A549 (cell line): ENCODE results near the gene CXCR5. TPM values are rescaled to one million over a fixed set of nuclear protein-coding genes. Genes with fewer than 3 reads are reported as not detected.
A peak's percentile ranks its signal among the peaks of the same experiment; 100 is the strongest.

Experiments
- ATAC-seq, 2 experiments: fragments of 200-7000 bp in 1 of 2; fragments of >200 bp in 1 of 2; cut with Nextera tagmentation in 1 of 2; cut with Tn5 transposase in 1 of 2; 3 replicates each; pipeline versions ENCODE4 v1.8.0 to v1.9.1; 2018 to 2020; ENCODE audit warnings: mild to moderate bottlenecking in 1 of 2, moderate library complexity in 1 of 2
- CTCF ChIA-PET: fragments of 300-600 bp; sonication (Branson Sonifier 250); formaldehyde crosslinking; extraction: SDS; loops from one replicate; lab custom pipeline; 2021; ENCODE audit warnings: antibody characterized with exemption, inconsistent platforms; lab: Yijun Ruan, JAX
- POLR2A ChIA-PET: fragments of 350-600 bp; formaldehyde crosslinking; extraction: SDS; loops from one replicate; lab custom pipeline; 2021; ENCODE audit warnings: antibody characterized with exemption, inconsistent platforms; lab: Yijun Ruan, JAX
- DNase-seq, 2 experiments: peaks; one replicate each; pipeline versions ENCODE4 v3.0.0 to v3.0.0-alpha.2; 2011 to 2016; ENCODE audit warnings: low read depth in 1 of 2, low spot score in 1 of 2
- FAIRE-seq: peaks from 2 replicates; lab custom pipeline; 2011; peaks lifted over from hg19 to GRCh38; lab: Jason Lieb, UNC
- H3K27ac ChIP-seq, 2 experiments: fragments of >200 bp; sonication (Bioruptor Twin); formaldehyde crosslinking; 3 replicates each; pipeline ENCODE4 v1.5.1; 2016 to 2017
- H3K4me1 ChIP-seq: fragments of >200 bp; sonication (Bioruptor Twin); formaldehyde crosslinking; 3 replicates; pipeline ENCODE4 v1.6.1; 2016
- H3K4me2 ChIP-seq: fragments of >200 bp; sonication (Bioruptor Twin); formaldehyde crosslinking; 3 replicates; pipeline ENCODE4 v1.6.1; 2016
- H3K4me3 ChIP-seq: fragments of >200 bp; sonication (Bioruptor Twin); formaldehyde crosslinking; 3 replicates; pipeline ENCODE4 v1.5.1; 2016
- H3K9me3 ChIP-seq: fragments of >200 bp; sonication (Bioruptor Twin); formaldehyde crosslinking; 3 replicates; pipeline ENCODE4 v1.6.1; 2016
- BHLHE40 ChIP-seq: IDR thresholded peaks from 2 replicates; pipeline ENCODE4 v1.6.1; 2012; ENCODE audit warnings: low read depth, low read length, inconsistent platforms
- CHD2 ChIP-seq: fragments of 150-350 bp; IDR thresholded peaks from 2 replicates; pipeline ENCODE4 v1.6.1; 2014; ENCODE audit warnings: low read length; ENCODE audit not compliant: partially characterized antibody
- EHMT2 ChIP-seq: fragments of 200-600 bp; sonication (generic); IDR thresholded peaks from 2 replicates; pipeline ENCODE4 v1.6.1; 2016; ENCODE audit warnings: antibody characterized with exemption, low read depth, mild to moderate bottlenecking, moderate library complexity
- FOSB ChIP-seq: fragments of 250-450 bp; sonication (Bioruptor Pico); IDR thresholded peaks from 2 replicates; pipeline ENCODE4 v1.5.0; 2020; ENCODE audit warnings: mild to moderate bottlenecking, moderate library complexity
- FOSL2 ChIP-seq, 2 experiments: fragments of 450-650 bp in 1 of 2; fragments of >200 bp in 1 of 2; sonication (Bioruptor Twin) in 1 of 2; formaldehyde crosslinking; IDR thresholded peaks; 2 replicates each; pipeline versions ENCODE4 v1.5.0 to v1.6.1; 2016 to 2020; ENCODE audit warnings: mild to moderate bottlenecking in 1 of 2, moderate library complexity in 1 of 2
- HDAC2 ChIP-seq: fragments of 200-600 bp; sonication (generic); IDR thresholded peaks from 2 replicates; pipeline ENCODE4 v1.6.1; 2016
- HEYL ChIP-seq: fragments of 250-450 bp; sonication (Bioruptor Pico); IDR thresholded peaks from 2 replicates; pipeline ENCODE4 v1.8.0; 2021; ENCODE audit warnings: mild to moderate bottlenecking, moderate library complexity
- HOXA7 ChIP-seq: fragments of 250-450 bp; sonication (Bioruptor Pico); IDR thresholded peaks from 2 replicates; pipeline ENCODE4 v1.5.0; 2020; ENCODE audit warnings: mild to moderate bottlenecking, moderate library complexity
- HOXB5 ChIP-seq: fragments of 250-450 bp; sonication (Bioruptor Pico); IDR thresholded peaks from 2 replicates; pipeline ENCODE4 v1.5.0; 2020; ENCODE audit warnings: mild to moderate bottlenecking, moderate library complexity
- KDM1A ChIP-seq: fragments of 200-600 bp; sonication (generic); IDR thresholded peaks from 2 replicates; pipeline ENCODE4 v1.6.1; 2016; ENCODE audit warnings: low read depth, mild to moderate bottlenecking
- MAFK ChIP-seq: fragments of 450-650 bp; IDR thresholded peaks from 2 replicates; pipeline ENCODE4 v1.6.1; 2014; ENCODE audit not compliant: partially characterized antibody
- MAZ ChIP-seq: fragments of 150-350 bp; IDR thresholded peaks from 2 replicates; pipeline ENCODE4 v1.6.1; 2014; ENCODE audit warnings: antibody characterized with exemption, low read depth, low read length, borderline replicate concordance
- NFE2L2 ChIP-seq: fragments of 150-350 bp; conservative IDR thresholded peaks from 2 replicates; pipeline ENCODE4 v1.6.1; 2014; ENCODE audit warnings: low read length
- NPAS2 ChIP-seq: fragments of 250-450 bp; sonication (Bioruptor Pico); IDR thresholded peaks from 2 replicates; pipeline ENCODE4 v1.8.0; 2022; ENCODE audit warnings: mild to moderate bottlenecking, moderate library complexity, borderline replicate concordance
- POLR2A ChIP-seq: IDR thresholded peaks from 2 replicates; pipeline ENCODE4 v1.6.1; 2012; ENCODE audit warnings: mild to moderate bottlenecking, low read length
- RAD21 ChIP-seq, 2 experiments: fragments of >200 bp in 1 of 2; sonication (Bioruptor Twin) in 1 of 2; formaldehyde crosslinking in 1 of 2; IDR thresholded peaks in 1 of 2; conservative IDR thresholded peaks in 1 of 2; 2 replicates in 1 of 2; 3 replicates in 1 of 2; pipeline ENCODE4 v1.6.1; 2012 to 2018; ENCODE audit warnings: inconsistent platforms in 1 of 2
- RFX5 ChIP-seq: fragments of 450-650 bp; IDR thresholded peaks from 2 replicates; pipeline ENCODE4 v1.7.1; 2014; ENCODE audit warnings: antibody characterized with exemption, mild to moderate bottlenecking, moderate library complexity
- RNF2 ChIP-seq: fragments of 200-600 bp; sonication (generic); IDR thresholded peaks from 2 replicates; pipeline ENCODE4 v1.6.1; 2016; ENCODE audit warnings: low read depth, mild to moderate bottlenecking, antibody characterized with exemption, moderate library complexity, borderline replicate concordance
- SREBF2 ChIP-seq: fragments of 450-650 bp; IDR thresholded peaks from 2 replicates; pipeline ENCODE4 v1.6.1; 2014; ENCODE audit warnings: mild to moderate bottlenecking, moderate library complexity
- TFCP2L1 ChIP-seq: fragments of 250-450 bp; sonication (Bioruptor Pico); IDR thresholded peaks from 2 replicates; pipeline ENCODE4 v1.5.0; 2021; ENCODE audit warnings: mild to moderate bottlenecking
- WGBS: methylation state at CpG from one replicate; pipeline ENCODE4 v1.1.6; 2017; ENCODE audit errors: missing lambda C conversion rate; 5-methylcytosine and 5-hydroxymethylcytosine counted together
- polyA plus RNA-seq, 4 experiments: library from polyadenylated mRNA; depleted of rRNA in 3 of 4; stranded (reverse); fragments of >200 nt; fragmentation: RNase III in 1 of 4; extraction: RNeasy Plus Mini Kit Qiagen cat#74134 plus additional on column Dnase treatment in 1 of 4; gene quantifications; 2 replicates in 3 of 4; 3 replicates in 1 of 4; pipeline ENCODE4 v1.2.3, GENCODE V29; 2011 to 2017
- TF ChIP-seq, protein P1 (sequence below): IDR thresholded peaks from 2 replicates; pipeline ENCODE4 v1.6.1; 2012; ENCODE audit warnings: low read depth, borderline replicate concordance
- TF ChIP-seq, protein P2 (sequence below): fragments of 250-450 bp; sonication (Bioruptor Pico); IDR thresholded peaks from 2 replicates; pipeline ENCODE4 v1.5.0; 2021; ENCODE audit warnings: mild to moderate bottlenecking, moderate library complexity, borderline replicate concordance

Gene CXCR5
- polyA plus RNA-seq, 2 of the 4 experiments (the other 2 are of a cell fraction): 0.04 TPM; not detected in 1

DNA sequence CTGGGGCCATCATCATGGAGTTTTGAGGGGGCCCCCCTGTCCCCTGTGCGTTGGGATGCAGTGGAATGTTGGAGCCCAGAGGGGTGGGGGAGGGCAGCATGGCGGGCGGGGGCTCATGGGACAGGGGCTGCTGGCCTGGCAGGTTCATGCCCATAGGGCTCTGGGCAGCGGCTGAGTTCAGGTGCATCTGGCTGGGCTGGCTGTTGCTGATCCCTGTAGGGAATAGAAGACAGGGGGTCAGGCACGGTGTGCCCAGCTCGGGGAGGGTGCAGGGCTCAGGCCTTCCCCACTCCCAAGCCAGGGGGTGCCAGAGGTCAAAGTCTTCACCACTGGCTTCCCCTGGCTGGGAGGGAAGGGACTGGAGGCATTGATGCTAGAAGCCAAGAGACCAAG, 15.6 kb downstream of the CXCR5 start:
- H3K4me2 ChIP-seq: no peak overlapping the region
- DNase-seq: no peak
- no peaks in the 10 kb centered on the region for H3K9me3 ChIP-seq
- CTCF ChIA-PET: interaction anchor here (0.8 to 1.0 kb wide), 2 partner anchors 29 to 57 kb away, joined by 3 read pairs; partner anchors contain the start of gene UPK2
- H3K27ac ChIP-seq: peak overlapping the region in 1 of 2 experiments; percentile 63; a peak in 2 of 6 replicates
- ATAC-seq: peak; percentile 2 to 3; a peak in 2 of 6 replicates
- POLR2A ChIA-PET: interaction anchor here (1.0 kb wide), 1 partner anchor 31 kb away, joined by 3 read pairs; no protein-coding TSS in a partner anchor
- TF ChIP-seq CHD2 (no peak), FOSB (CRISPR knock-in tag) (no peak), POLR2A (no peak), KDM1A (no peak), HOXB5 (CRISPR knock-in tag) (no peak), BHLHE40 (no peak), MAFK (no peak), TFCP2L1 (CRISPR knock-in tag) (no peak)
- FAIRE-seq: no peak
- no peak overlapping the region for H3K4me3 ChIP-seq
- WGBS: no CpG with 5 or more reads among the region's 6 CpGs
- H3K4me1 ChIP-seq: peaks cover 42% of the 10 kb centered on the region

DNA sequence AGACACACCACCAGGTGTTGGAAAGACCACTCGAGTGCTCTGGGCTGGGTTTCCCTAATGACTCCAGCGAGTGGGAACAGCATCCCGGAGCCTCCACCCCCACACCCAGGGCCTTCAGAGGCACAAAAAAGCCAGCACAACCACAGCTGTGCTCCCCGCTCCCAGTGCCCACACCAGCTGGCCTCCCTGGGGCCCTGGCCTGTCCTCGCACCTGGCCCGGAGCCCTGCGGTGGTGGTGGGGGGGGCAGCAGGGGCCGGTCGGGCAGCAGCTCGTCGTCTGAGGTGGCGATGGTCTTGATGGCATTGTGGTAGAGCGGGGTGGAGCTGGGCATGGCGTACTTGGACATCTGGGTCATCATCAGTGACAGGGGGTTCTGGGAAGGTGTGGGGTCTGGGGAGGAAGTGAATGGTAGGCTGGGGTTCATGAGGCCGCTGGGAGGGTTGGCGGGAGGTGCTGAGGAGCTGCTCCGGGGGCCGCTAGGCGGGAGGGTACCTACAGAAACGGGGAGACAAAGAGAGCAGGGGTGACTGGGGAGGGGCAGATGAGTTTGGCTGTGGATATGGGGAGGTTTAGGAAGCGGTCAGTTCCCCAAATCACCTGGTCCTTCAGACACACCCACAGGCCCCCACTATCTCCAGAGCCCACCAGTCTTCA, 16.1 kb downstream of the CXCR5 start:
- POLR2A ChIA-PET: interaction anchor here (1.0 kb wide), 1 partner anchor 30 kb away, joined by 3 read pairs; no protein-coding TSS in a partner anchor
- H3K4me1 ChIP-seq: peaks cover 47% of the 10 kb centered on the region
- ATAC-seq (no peak), FAIRE-seq (no peak), DNase-seq (no peak)
- H3K4me3 ChIP-seq: no peak overlapping the region
- TF ChIP-seq RAD21 (conservative IDR thresholded peaks at IDR 0.05 in 1 of 2, IDR thresholded peaks at IDR 0.05 in 1 of 2): no peak
- TF ChIP-seq NFE2L2: no peak
- no peak for TF ChIP-seq FOSL2 (IDR thresholded peaks at IDR 0.05)
- TF ChIP-seq FOSL2 (CRISPR knock-in tag; IDR thresholded peaks at IDR 0.05): no peak
- no peak for TF ChIP-seq HEYL (CRISPR knock-in tag)
- no peak for TF ChIP-seq BHLHE40
- TF ChIP-seq, protein P1, sequence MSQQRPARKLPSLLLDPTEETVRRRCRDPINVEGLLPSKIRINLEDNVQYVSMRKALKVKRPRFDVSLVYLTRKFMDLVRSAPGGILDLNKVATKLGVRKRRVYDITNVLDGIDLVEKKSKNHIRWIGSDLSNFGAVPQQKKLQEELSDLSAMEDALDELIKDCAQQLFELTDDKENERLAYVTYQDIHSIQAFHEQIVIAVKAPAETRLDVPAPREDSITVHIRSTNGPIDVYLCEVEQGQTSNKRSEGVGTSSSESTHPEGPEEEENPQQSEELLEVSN: no peak
- TF ChIP-seq MAZ: no peak
- no peak for TF ChIP-seq NPAS2 (CRISPR knock-in tag)
- no peak for TF ChIP-seq EHMT2
- no peak for TF ChIP-seq HOXA7 (CRISPR knock-in tag)
- TF ChIP-seq RFX5: no peak
- TF ChIP-seq, protein P2, sequence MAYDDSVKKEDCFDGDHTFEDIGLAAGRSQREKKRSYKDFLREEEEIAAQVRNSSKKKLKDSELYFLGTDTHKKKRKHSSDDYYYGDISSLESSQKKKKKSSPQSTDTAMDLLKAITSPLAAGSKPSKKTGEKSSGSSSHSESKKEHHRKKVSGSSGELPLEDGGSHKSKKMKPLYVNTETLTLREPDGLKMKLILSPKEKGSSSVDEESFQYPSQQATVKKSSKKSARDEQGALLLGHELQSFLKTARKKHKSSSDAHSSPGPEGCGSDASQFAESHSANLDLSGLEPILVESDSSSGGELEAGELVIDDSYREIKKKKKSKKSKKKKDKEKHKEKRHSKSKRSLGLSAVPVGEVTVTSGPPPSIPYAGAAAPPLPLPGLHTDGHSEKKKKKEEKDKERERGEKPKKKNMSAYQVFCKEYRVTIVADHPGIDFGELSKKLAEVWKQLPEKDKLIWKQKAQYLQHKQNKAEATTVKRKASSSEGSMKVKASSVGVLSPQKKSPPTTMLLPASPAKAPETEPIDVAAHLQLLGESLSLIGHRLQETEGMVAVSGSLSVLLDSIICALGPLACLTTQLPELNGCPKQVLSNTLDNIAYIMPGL: no peak
- no peak for TF ChIP-seq RNF2
- TF ChIP-seq HDAC2: no peak
- TF ChIP-seq SREBF2: no peak
- H3K9me3 ChIP-seq: no peaks in the 10 kb centered on the region
- H3K27ac ChIP-seq: peak overlapping the region in 1 of 2 experiments; percentile 41; a peak in 1 of 6 replicates
- WGBS: 94% methylated on average over 10 of the region's 21 CpGs
- CTCF ChIA-PET: interaction anchor here (0.9 kb wide), 1 partner anchor 28 kb away, joined by 3 read pairs; no protein-coding TSS in a partner anchor
- H3K4me2 ChIP-seq: no peak overlapping the region
